Activated CD8-positive, alpha-beta memory T cell treated with anti-CD3 and anti-CD28 coated beads for 36 hours (primary cell): ENCODE results near the gene POGLUT3. TPM values are rescaled to one million over a fixed set of nuclear protein-coding genes. Genes with fewer than 3 reads are reported as not detected.

Experiments used
- CTCF ChIA-PET: fragments of 350-600 bp; sonication (Branson Sonifier 250); formaldehyde crosslinking; loops from one replicate; lab custom pipeline; 2021; ENCODE audit warnings: antibody characterized with exemption; lab: Charles Lee
- POLR2A ChIA-PET: fragments of 350-600 bp; sonication (Branson Sonifier 250); formaldehyde crosslinking; loops from one replicate; lab custom pipeline; 2021; ENCODE audit warnings: antibody characterized with exemption; lab: Charles Lee
- total RNA-seq, 2 experiments: library from RNA; stranded (reverse); gene quantifications; one replicate each; pipeline ENCODE4 v1.2.3, GENCODE V29; 2021

POGLUT3 gene
- total RNA-seq, 2 experiments from 2014 or later: 15.2 to 17.2 TPM

GRCh38 chr11:108466405-108466804, 31.8 kb downstream of the POGLUT3 start:
- ChIA-PET POLR2A (interaction anchor here (1.0 kb wide), 1 partner anchor 164 kb away, joined by 3 read pairs; no protein-coding TSS in a partner anchor), CTCF (no interaction called here)

- POLR2A ChIA-PET: no interaction called here
- CTCF ChIA-PET: no interaction called here
Measured at GRCh38 chr11:108453207-108453835, 44.9 kb downstream of the POGLUT3 start.

Other genes starting within 250 kb of the POGLUT3 start
- 1 to 10 TPM in 1 of 2 experiments, under 1 TPM in 1; 0.80 to 1.2 TPM for gene C11orf65, start 30.9 kb downstream of the POGLUT3 start, total RNA-seq
- under 1 TPM; 0.71 to 0.95 TPM for gene EXPH5, start 95.4 kb upstream of the POGLUT3 start, total RNA-seq
- gene DDX10, start 166.7 kb upstream of the POGLUT3 start, total RNA-seq: 10 to 100 TPM; 58.1 to 60.4 TPM